ENCODE measurements around the gene AEBP2. TPM values are rescaled to one million over a fixed set of nuclear protein-coding genes. Genes with fewer than 3 reads are reported as not detected.
"Not testable (repeated sequence)": the region's sequence is repeated elsewhere in the genome, so short reads cannot be mapped to it uniquely, and the experiment has no call there.

The AEBP2 gene
- polyA plus RNA-seq (ENCODE audit: insufficient read length in 3 of 3), result 10 to 100 TPM; 52.2 to 55.0 (median 54.2) TPM
- long read RNA-seq, donor 1, full-length matches to known transcripts, result 3 of 3 reads
- long read RNA-seq, donor 1, partial matches to known transcripts, result 0 of 3 reads
- long read RNA-seq, donor 1, other reads (novel, unspliced or antisense), result 0 of 3 reads
- long read RNA-seq, donor 2, full-length matches to known transcripts, result 4 of 4 reads
- long read RNA-seq, donor 2, partial matches to known transcripts, result 0 of 4 reads
- long read RNA-seq, donor 2, other reads (novel, unspliced or antisense), result 0 of 4 reads
- long read RNA-seq, donor 3, full-length matches to known transcripts, result 3 of 3 reads
- long read RNA-seq, donor 3, partial matches to known transcripts, result 0 of 3 reads
- long read RNA-seq, donor 3, other reads (novel, unspliced or antisense), result 0 of 3 reads
- long read RNA-seq, donor 4, full-length matches to known transcripts, result 5 of 5 reads
- long read RNA-seq, donor 4, partial matches to known transcripts, result 0 of 5 reads
- long read RNA-seq, donor 4, other reads (novel, unspliced or antisense), result 0 of 5 reads
- long read RNA-seq, donor 5, partial matches to known transcripts, result 0 of 3 reads
- long read RNA-seq, donor 5, other reads (novel, unspliced or antisense), result 0 of 3 reads
- long read RNA-seq, donor 6, full-length matches to known transcripts, result 3 of 10 reads
- long read RNA-seq, donor 6, partial matches to known transcripts, result 7 of 10 reads
- long read RNA-seq, donor 6, other reads (novel, unspliced or antisense), result 0 of 10 reads
- long read RNA-seq, donor 7, full-length matches to known transcripts, result 11 of 20 reads
- long read RNA-seq, donor 7, partial matches to known transcripts, result 9 of 20 reads
- long read RNA-seq, donor 7, other reads (novel, unspliced or antisense), result 0 of 20 reads
- long read RNA-seq, donor 8, partial matches to known transcripts, result 9 of 9 reads
- long read RNA-seq, donor 8, other reads (novel, unspliced or antisense), result 0 of 9 reads
- long read RNA-seq, donor 9, full-length matches to known transcripts, result 5 of 13 reads
- long read RNA-seq, donor 9, partial matches to known transcripts, result 8 of 13 reads
- long read RNA-seq, donor 9, other reads (novel, unspliced or antisense), result 0 of 13 reads
- long read RNA-seq, donor 10, partial matches to known transcripts, result 5 of 7 reads
- long read RNA-seq, donor 10, other reads (novel, unspliced or antisense), result 0 of 7 reads
- long read RNA-seq, donor 11, partial matches to known transcripts, result 6 of 7 reads
- long read RNA-seq, donor 11, other reads (novel, unspliced or antisense), result 0 of 7 reads
- long read RNA-seq, donor 12, full-length matches to known transcripts, result 7 of 14 reads
- long read RNA-seq, donor 12, partial matches to known transcripts, result 7 of 14 reads
- long read RNA-seq, donor 12, other reads (novel, unspliced or antisense), result 0 of 14 reads
- long read RNA-seq, donor 13, full-length matches to known transcripts, result 6 of 6 reads
- long read RNA-seq, donor 13, partial matches to known transcripts, result 0 of 6 reads
- long read RNA-seq, donor 13, other reads (novel, unspliced or antisense), result 0 of 6 reads
- long read RNA-seq, donor 14, result 0 reads
- long read RNA-seq, donor 15, full-length matches to known transcripts, result 6 of 6 reads
- long read RNA-seq, donor 15, partial matches to known transcripts, result 0 of 6 reads
- long read RNA-seq, donor 15, other reads (novel, unspliced or antisense), result 0 of 6 reads
- long read RNA-seq, donor 16, full-length matches to known transcripts, result 7 of 7 reads
- long read RNA-seq, donor 16, partial matches to known transcripts, result 0 of 7 reads
- long read RNA-seq, donor 16, other reads (novel, unspliced or antisense), result 0 of 7 reads

DNA sequence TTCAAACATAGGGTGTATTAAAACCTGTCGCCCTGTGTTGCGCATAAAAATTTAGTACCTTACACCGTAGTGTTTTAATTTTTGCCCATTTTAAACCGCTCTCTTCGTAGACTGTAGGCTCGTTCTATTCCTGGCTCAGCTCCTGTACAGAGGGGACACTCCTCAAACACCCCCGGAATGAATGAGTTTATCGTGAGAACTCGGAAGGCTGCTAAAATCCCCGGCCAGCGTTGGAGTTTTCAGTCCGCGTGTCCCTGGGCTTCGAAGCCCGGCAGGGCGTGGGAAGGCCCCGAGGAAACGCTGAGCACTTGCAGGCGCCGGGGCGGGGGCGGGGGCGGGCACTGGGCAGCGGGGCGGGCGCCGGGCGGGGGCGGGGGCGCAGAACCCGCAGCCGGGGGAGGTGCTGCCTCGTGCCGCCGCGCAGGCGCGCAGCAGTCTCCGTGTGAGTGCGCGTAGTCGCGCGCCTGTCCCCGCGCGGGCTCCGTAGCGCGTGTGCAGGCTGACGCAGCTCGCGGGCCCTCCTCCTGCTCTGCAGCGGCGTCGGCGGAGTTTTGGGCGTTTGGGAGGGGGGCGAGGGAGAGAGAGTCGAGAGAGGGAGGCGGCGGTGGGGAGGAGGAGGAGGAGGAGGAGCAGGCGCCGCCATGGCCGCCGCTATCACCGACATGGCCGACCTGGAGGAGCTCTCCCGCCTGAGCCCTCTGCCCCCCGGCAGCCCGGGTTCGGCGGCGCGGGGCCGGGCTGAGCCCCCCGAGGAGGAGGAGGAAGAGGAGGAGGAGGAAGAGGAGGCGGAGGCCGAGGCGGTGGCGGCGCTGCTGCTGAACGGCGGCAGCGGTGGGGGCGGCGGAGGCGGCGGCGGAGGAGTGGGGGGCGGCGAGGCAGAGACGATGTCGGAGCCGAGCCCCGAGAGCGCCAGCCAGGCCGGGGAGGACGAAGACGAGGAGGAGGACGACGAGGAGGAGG, at the start of gene AEBP2:
AEBP2 (plus strand) TSS at position 434 of the 960 bp plus-strand sequence; CDS start at position 642, 208 bp downstream.
- DNase-seq, result peak; percentile 92

GRCh38 chr12:19390051-19390598, 49.2 kb upstream of the AEBP2 start:
- peak; percentile 41 for DNase-seq

DNA sequence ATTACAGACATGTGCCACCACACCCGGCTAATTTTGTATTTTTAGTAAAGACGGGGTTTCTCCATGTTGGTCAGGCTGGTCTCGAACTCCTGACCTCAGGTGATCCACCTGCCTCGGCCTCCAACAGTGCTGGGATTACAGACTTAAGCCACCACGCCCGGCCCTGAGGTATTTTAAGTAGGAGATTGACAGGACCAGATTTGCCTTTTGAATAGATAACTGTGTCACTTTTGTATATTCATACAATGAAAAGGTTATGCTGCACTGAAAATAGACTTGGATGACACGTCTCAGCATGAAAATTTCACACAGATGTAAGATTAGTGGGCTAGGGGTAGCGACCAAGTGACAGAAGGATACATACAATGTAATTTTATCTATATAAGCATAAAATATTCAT, 46.6 kb upstream of the AEBP2 start:
- DNase-seq, result not testable (repeated sequence)

GRCh38 chr12:19394385-19394784, 44.9 kb upstream of the AEBP2 start:
- DNase-seq, result no peak

DNA sequence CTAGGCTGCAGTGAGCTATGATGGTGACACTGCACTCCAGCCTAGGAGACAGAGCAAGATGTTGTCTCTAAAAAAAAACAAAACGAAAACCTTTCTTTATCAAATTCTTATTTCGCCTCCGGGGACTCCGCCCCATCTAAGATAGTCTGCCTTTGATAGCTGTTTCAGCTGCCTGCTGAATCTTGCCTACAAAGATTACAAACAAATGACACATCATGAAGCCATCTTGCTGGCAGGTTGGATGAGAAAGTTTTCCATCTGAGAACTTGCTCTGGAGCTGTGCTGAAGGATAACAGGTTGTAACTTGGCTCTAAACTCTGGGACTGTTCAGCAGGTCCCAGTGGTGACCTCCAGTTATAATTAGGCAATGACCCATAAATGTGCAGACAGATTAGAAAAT, 41.8 kb upstream of the AEBP2 start:
- no peak for DNase-seq

DNA sequence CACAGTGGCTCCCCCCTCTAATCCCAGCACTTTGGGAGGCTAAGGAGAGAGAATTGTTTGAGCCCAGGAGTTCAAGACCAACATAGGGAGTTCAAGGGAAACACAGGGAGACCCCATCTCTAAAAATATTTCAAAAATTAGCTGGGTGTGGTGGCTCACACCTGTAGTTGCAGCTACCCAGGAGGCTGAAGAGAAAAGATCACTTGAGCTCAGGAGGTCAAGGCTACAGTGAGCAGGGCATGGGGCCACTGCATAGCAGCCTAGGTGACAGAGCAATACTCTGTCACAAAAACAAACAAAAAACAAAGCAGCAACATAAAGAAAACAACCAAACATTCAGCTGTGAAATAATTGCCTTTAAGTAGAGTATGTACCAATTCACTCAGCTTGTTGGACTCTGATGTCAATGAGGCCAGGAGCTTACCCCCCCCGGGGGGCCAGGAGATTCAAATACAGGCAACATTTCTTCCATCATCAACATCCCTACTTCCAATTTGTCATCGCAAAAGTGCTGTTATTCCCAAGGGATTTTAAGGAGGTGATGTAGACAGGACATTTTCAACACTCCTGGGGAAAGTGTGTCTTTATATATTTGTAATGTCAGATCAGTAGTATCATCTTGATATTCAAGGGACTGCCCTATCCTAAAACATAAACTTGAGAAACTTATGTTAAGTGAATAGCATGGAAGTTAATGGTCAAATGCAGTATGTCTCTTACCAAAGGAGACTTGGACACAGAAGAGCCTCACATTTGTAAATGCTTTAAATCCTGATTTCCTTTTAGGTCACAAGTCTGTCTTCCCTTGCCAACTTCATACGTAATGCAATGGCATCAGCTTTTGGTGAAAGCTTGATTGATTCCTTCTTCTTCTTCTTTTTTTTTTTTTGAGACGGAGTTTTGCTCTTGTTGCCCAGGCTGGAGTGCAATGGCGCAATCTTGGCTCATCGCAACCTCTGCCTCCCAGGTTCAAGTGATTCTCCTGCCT, 40.6 kb upstream of the AEBP2 start:
- no peak for DNase-seq

- DNase-seq, result not testable (repeated sequence)
Measured at GRCh38 chr12:19400649-19401285, 38.5 kb upstream of the AEBP2 start.

DNA sequence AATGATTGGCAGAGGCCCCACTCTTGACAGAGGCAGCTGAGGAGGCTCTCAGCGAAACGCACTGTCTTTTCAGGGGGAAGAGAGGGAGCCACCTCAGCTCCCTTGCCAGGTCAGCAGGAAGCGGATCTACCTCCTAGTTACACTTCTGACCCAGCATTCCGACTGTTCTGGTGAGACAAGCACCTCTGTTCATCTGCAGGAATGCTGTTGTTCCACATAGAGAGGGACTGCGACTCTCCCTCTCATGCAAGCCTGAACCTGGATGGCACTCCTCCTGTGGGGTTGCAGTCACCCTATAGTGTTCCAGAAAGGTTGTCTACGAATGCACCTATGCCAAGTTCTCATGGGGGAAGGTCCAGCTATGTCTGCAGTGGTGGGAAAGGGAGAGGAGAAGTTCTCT, 37.1 kb upstream of the AEBP2 start:
- DNase-seq, result no peak

DNA sequence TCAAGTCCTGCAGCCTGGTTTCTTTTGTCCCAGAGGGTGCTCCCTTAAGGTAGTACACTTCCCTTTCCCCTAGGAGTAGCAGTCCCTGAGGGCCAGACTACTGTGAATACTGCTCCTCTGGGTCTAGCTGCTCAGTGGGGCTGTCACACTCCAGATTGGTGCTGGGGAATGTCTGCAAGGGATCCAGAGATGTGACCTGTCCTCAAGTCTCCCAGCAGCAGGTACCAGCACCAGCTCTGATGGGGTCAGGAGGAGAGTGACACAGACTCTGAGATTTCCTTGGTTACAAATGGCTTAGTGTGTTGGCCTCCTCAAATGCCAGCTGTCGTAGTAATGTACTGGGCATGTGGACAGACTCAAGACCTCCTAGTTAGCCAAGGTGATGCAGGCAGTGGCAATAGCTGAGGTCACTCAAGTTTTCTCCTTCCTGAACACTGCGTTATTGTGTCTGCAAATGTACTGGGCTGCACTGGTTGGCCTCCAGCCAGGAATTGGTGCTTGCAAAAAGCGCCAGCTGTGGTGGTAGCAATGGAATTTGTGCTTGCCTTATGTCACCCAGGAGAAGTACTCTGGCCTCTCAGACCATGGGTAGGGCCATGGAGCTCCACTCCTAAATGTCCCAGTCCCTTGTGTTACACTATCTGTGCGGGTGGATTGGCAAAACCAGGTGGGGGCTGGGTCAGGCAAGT, 36.4 kb upstream of the AEBP2 start:
- no peak for DNase-seq

- DNase-seq, result no peak
Measured at GRCh38 chr12:19404242-19404880, 34.9 kb upstream of the AEBP2 start.

DNA sequence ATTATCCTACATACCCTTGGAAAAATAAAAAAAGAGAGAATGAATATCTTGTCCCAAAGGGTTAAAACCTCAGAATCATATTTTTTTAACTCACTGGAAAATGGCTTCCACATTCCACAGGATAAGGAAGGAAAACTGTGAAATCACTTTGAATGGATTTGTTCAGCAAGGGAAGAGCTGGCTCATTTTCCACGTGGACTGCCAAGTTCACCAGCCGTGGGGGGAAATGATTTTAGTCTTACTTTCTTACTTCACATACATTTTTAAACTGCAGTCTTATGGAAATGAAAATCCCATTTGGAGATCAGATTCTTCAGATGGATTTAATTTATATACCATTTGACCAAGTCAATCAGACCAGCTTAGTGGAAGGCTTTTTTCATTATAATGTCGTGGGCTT, 29.9 kb upstream of the AEBP2 start:
- DNase-seq, result no peak

GRCh38 chr12:19410211-19410610, 29.1 kb upstream of the AEBP2 start:
- DNase-seq, result no peak

GRCh38 chr12:19410629-19411185, 28.6 kb upstream of the AEBP2 start:
- DNase-seq, result no peak

GRCh38 chr12:19411234-19412204, 27.8 kb upstream of the AEBP2 start:
- no peak for DNase-seq

GRCh38 chr12:19412844-19413243, 26.4 kb upstream of the AEBP2 start:
- DNase-seq, result no peak
